LoVo (cell line): ENCODE measurements around the gene AFG1L.
"Not testable (repeated sequence)": the region's sequence is repeated elsewhere in the genome, so short reads cannot be mapped to it uniquely, and the experiment has no call there.

Experiments
- DNase-seq: peaks from one replicate; pipeline ENCODE4 v3.0.0-alpha.2; 2016; ENCODE audit warnings: low spot score

The AFG1L gene

GRCh38 chr6:108291091-108291490 is 3.8 kb upstream of the AFG1L start:
- DNase-seq = no peak

- not testable (repeated sequence) for DNase-seq
Observed at GRCh38 chr6:108292561-108292960, 2.3 kb upstream of the AFG1L start.

- no peak for DNase-seq
Observed at GRCh38 chr6:108293527-108294296, 1.1 kb upstream of the AFG1L start.

DNA sequence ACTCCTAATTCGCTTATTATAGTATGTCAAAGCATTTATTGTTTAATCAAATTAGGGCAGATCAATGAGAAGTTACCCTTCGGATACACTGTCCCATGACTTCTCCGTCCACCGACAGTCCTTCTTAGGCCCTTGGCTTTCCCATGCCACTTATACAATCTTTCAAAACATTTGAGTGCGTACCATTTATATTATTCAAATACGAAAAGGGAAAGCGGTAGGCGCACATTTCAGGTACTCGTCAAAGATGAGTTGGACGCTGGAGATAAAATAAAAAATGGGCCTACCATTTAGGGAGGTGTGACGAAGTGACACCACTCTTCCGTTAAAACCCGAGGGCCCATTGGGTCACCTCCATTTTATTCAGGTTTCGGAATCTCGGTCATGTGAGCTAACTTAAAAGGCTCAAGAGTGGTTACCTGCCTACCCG is 542 bp upstream of the AFG1L start:
- no peak for DNase-seq

GRCh38 chr6:108295676-108296075 is 822 bp downstream of the AFG1L start:
- no peak for DNase-seq

DNA sequence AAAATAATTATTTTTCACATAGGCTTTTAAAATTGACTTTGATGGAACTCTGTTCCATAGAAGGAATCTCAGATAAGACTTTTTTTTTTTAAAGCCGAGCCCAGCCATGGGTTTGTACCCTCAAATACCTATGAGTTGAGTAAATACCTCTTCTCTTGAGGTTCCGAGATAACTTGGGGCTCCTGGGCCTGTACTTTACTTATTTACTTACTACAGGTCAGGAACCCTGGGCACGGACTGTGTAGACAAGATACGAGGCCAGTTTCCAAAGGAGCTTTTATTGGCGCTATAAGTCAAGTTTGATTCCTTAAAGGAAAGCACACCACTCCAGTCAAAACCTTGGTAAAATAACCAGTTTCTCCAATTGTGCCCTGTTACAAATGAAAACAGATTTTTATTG is 7.5 kb downstream of the AFG1L start:
- no peak for DNase-seq

- no peak for DNase-seq
Observed at GRCh38 chr6:108304646-108305045, 9.8 kb downstream of the AFG1L start.

- not testable (repeated sequence) for DNase-seq
Observed at GRCh38 chr6:108308641-108309040, 13.8 kb downstream of the AFG1L start.

DNA sequence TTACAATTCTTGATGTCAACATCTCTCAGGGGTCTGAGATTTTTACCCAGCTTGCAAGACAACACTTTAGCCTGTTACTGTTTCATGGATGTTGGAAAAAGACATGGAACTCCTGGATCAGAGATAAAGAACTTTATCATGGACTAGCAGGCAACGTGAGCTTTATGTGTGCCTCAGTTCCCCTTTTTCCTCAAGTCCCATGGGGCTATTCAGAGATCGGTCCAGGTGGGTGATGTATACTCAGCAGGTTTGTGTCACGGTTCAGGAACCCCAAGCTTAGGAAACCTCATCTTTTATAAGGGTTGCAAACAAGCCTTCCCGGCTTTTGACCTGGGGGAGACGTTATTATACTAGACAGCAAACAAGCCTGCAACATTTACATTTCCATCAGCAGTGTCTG is 15.0 kb downstream of the AFG1L start:
- no peak for DNase-seq

- no peak for DNase-seq
Observed at GRCh38 chr6:108312605-108313004, 17.8 kb downstream of the AFG1L start.

DNA sequence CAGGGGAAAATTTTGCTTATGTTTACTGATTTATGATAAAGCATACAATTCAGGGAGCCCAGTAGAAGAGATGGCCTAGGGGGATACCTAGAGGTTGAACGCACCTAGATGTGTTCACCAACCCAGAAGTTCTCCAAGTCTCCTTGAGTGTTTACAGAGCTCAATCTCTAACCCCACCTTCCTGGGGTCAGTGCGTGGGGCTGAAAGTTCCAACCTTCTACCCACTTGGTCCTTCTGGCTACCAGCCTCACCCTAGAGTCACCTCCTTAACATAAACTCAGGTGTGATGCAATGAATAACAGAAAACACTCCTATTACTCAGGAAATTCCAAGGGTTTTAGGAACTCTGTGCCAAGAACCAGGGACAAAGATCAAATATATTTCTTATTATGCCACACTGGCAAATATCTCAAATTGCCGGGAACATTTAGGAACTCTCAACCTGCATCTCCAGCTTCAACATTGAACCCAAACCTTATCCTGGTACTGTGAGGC is 26.4 kb downstream of the AFG1L start:
- DNase-seq = no peak

DNA sequence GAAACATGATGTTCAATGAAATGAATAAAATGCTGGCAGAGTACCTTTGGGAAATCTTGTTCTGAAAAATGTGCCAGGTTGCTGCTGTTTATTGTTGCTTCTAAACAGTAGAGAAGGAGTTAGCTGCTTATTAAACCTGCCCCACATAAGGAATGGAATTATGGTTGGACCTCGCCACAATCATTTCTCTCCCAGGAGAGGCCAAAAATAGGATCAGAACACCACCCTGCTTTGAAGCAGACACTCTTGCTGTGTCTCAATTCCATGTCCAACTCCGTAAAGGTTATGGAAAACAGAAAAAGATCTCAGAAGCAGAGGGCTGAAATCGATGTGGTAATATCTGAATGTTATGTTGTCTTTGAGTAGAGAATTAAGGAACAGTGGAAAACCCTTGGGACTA is 27.9 kb downstream of the AFG1L start:
- DNase-seq = no peak

DNA sequence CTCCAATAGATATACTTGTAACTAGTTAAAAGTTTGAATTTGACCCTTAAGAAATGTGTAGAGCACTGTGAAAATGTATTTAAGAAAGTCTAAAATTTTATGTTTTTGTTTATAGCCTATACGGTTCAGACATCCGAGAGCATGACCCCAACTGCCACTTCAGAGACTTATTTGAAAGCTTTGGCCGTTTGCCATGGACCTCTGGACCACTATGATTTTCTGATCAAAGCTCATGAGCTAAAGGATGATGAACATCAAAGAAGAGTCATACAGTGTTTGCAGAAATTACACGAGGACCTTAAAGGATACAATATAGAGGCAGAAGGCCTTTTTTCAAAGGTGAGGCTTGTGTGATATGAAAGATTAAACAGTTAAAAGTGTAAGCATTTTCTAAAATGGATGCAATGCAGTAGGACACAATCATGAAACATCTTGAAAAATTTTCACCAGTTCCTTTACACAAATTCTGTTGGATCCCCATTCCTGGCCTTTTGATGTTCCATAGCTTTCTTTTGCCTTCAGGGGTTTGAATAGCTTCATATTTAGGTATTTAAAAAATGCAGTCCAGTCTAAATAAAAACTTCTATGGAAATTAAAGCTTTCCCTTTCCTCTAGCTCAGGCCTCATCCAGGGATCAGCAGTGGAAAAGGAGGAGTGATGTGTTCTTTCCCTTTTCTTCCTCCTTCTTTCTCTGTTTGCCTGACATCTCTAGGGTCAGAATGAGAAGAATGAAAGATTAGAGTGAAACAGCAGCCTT is 29.0 kb downstream of the AFG1L start:
- DNase-seq = no peak

GRCh38 chr6:108330221-108330785 is 35.4 kb downstream of the AFG1L start:
- DNase-seq = not testable (repeated sequence)

GRCh38 chr6:108330806-108331205 is 36.0 kb downstream of the AFG1L start:
- no peak for DNase-seq

GRCh38 chr6:108331982-108332381 is 37.1 kb downstream of the AFG1L start:
- DNase-seq = no peak

- DNase-seq = no peak
Observed at GRCh38 chr6:108336971-108337370, 42.1 kb downstream of the AFG1L start.

DNA sequence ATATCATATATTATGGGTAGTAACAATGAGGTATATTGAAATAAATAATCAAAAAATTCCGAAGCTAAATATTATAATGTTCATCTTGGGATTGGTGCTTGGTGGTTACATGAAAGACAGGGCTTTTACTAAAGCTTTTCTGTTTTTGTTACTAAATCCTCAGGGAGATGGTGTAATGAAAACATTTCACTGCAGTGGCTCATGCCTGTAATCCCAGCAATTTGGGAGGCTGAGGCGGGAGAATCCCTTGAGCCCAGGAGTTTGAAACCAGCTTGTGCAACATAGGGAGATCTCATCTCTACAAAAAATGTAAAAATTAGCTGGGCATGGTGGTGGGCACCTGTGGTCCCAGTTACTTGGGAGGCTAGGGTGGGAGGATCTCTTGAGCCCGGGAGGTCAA is 42.9 kb downstream of the AFG1L start:
- no peak for DNase-seq

DNA sequence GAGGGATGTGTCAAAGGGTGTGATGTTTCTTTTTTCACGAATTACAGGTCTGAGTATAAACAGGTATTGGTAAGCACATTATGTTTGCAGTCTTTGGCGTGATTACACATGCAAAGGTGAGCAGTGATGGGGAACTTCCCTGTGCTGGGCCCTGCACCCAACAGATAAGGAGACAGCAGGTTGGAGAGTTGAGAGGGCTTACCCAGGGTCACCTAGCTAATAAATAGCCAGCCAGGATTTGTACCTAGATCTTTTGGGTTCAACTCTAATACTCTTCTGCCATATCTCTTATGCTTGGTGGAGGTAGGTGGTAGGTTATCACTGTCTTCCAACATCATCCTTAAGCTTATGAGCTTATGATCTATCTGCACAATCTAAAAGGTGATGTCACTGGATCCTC is 46.5 kb downstream of the AFG1L start:
- no peak for DNase-seq

GRCh38 chr6:108343894-108344293 is 49.0 kb downstream of the AFG1L start:
- DNase-seq = no peak

- no peak for DNase-seq
Observed at GRCh38 chr6:108348655-108349349, 53.9 kb downstream of the AFG1L start.

GRCh38 chr6:108350528-108350927 is 55.7 kb downstream of the AFG1L start:
- no peak for DNase-seq
